Measurements from ENCODE around the gene CNNM4. TPM values are rescaled to one million over a fixed set of nuclear protein-coding genes. Genes with fewer than 3 reads are reported as not detected.

CNNM4 gene
- polyA plus RNA-seq, 1 donor from 2014 or later = 7.5 TPM

- Histone ChIP-seq H3F3A (ENCODE audit: insufficient read depth, low read length, poor library complexity, severe bottlenecking) (no peaks in the 10 kb centered on the region), H3K9me2 (ENCODE audit: insufficient read depth, low read length) (no peaks in the 10 kb centered on the region), H3K27ac (ENCODE audit: low read length) (no peak overlapping the region), H3K4me3 (ENCODE audit: low read length) (no peak overlapping the region), H3K79me2 (replicated peaks; ENCODE audit: insufficient read depth, low read length) (no peaks in the 10 kb centered on the region), H4K20me1 (ENCODE audit: insufficient read depth) (no peaks in the 10 kb centered on the region), H3K36me3 (ENCODE audit: insufficient read depth, low read length) (no peaks in the 10 kb centered on the region), H2AFZ (ENCODE audit: low read depth, low read length) (no peak overlapping the region), H3K27me3 (ENCODE audit: insufficient read depth, low read depth, low read length) (no peaks in the 10 kb centered on the region), H3K9ac (ENCODE audit: low read length) (no peak overlapping the region), H3K9me3 (ENCODE audit: low read length) (no peaks in the 10 kb centered on the region), H3K4me2 (ENCODE audit: low read length) (no peak overlapping the region)
- TF ChIP-seq RAD21 (conservative IDR thresholded peaks at IDR 0.05) (no peak), EZH2 (IDR thresholded peaks at IDR 0.05; ENCODE audit: borderline replicate concordance, insufficient read depth, low read length, poor library complexity, severe bottlenecking) (no peak), SMC3 (conservative IDR thresholded peaks at IDR 0.05; ENCODE audit: poor library complexity) (no peak), EP300 (conservative IDR thresholded peaks at IDR 0.05; ENCODE audit: poor library complexity, severe bottlenecking) (no peak)
Observed at GRCh38 chr2:96756788-96757476, 3.8 kb upstream of the CNNM4 start.

GRCh38 chr2:96757477-96757860 lies 3.2 kb upstream of the CNNM4 start:
- Histone ChIP-seq H3K27ac (ENCODE audit: low read length) (no peak overlapping the region), H3K79me2 (replicated peaks; ENCODE audit: insufficient read depth, low read length) (no peaks in the 10 kb centered on the region), H3K9me3 (ENCODE audit: low read length) (no peaks in the 10 kb centered on the region), H3K36me3 (ENCODE audit: insufficient read depth, low read length) (no peaks in the 10 kb centered on the region), H3K27me3 (ENCODE audit: insufficient read depth, low read depth, low read length) (no peaks in the 10 kb centered on the region), H4K20me1 (ENCODE audit: insufficient read depth) (no peaks in the 10 kb centered on the region), H3K4me2 (ENCODE audit: low read length) (no peak overlapping the region), H3K9ac (ENCODE audit: low read length) (no peak overlapping the region), H3K4me3 (ENCODE audit: low read length) (no peak overlapping the region), H2AFZ (ENCODE audit: low read depth, low read length) (no peak overlapping the region), H3F3A (ENCODE audit: insufficient read depth, low read length, poor library complexity, severe bottlenecking) (no peaks in the 10 kb centered on the region), H3K9me2 (ENCODE audit: insufficient read depth, low read length) (no peaks in the 10 kb centered on the region)
- no peak for TF ChIP-seq TAF1 (IDR thresholded peaks at IDR 0.05; ENCODE audit: low read depth)

GRCh38 chr2:96758987-96759386 lies 1.7 kb upstream of the CNNM4 start:
- Histone ChIP-seq H2AFZ (ENCODE audit: low read depth, low read length) (no peak overlapping the region), H3K27ac (ENCODE audit: low read length) (no peak overlapping the region)
- no peak for TF ChIP-seq CTCF (IDR thresholded peaks at IDR 0.05; ENCODE audit: poor library complexity, severe bottlenecking)
- TF ChIP-seq TAF1 (IDR thresholded peaks at IDR 0.05; ENCODE audit: low read depth) = no peak
- no peak for TF ChIP-seq SMC3 (conservative IDR thresholded peaks at IDR 0.05; ENCODE audit: poor library complexity)
- no peak for TF ChIP-seq EZH2 (IDR thresholded peaks at IDR 0.05; ENCODE audit: borderline replicate concordance, insufficient read depth, low read length, poor library complexity, severe bottlenecking)
- no peak for TF ChIP-seq EP300 (conservative IDR thresholded peaks at IDR 0.05; ENCODE audit: poor library complexity, severe bottlenecking)
- TF ChIP-seq POLR2AphosphoS5 (IDR thresholded peaks at IDR 0.05) = no peak
- no peak for TF ChIP-seq REST (IDR thresholded peaks at IDR 0.05; ENCODE audit: borderline replicate concordance)

More at GRCh38 chr2:96758987-96759386, 1.7 kb upstream of the CNNM4 start:
- Histone ChIP-seq H4K20me1 (ENCODE audit: insufficient read depth) (no peaks in the 10 kb centered on the region), H3K9me3 (ENCODE audit: low read length) (no peaks in the 10 kb centered on the region), H3K4me3 (ENCODE audit: low read length) (no peak overlapping the region), H3F3A (ENCODE audit: insufficient read depth, low read length, poor library complexity, severe bottlenecking) (no peaks in the 10 kb centered on the region), H3K27me3 (ENCODE audit: insufficient read depth, low read depth, low read length) (no peaks in the 10 kb centered on the region), H3K9me2 (ENCODE audit: insufficient read depth, low read length) (no peaks in the 10 kb centered on the region), H3K9ac (ENCODE audit: low read length) (no peak overlapping the region), H3K79me2 (replicated peaks; ENCODE audit: insufficient read depth, low read length) (no peaks in the 10 kb centered on the region), H3K36me3 (ENCODE audit: insufficient read depth, low read length) (no peaks in the 10 kb centered on the region), H3K4me2 (ENCODE audit: low read length) (no peak overlapping the region)
